HepG2 (cell line): ENCODE measurements around the gene NME4. TPM values are rescaled to one million over a fixed set of nuclear protein-coding genes. Genes with fewer than 3 reads are reported as not detected.

Source experiments
- CHD4 ChIP-seq: fragments of 200-600 bp; sonication (generic); IDR thresholded peaks from 2 replicates; pipeline ENCODE4 v1.7.0; 2017; ENCODE audit warnings: mild to moderate bottlenecking, low read length, borderline replicate concordance
- FOXO4 ChIP-seq: sonication (generic); formaldehyde crosslinking; conservative IDR thresholded peaks from 2 replicates; pipeline ENCODE4 v1.8.1; 2023; ENCODE audit warnings: missing genetic modification reagents
- JUND ChIP-seq: sonication (generic); formaldehyde crosslinking; IDR thresholded peaks from 2 replicates; pipeline ENCODE4 v1.8.0; 2022; ENCODE audit warnings: mild to moderate bottlenecking, missing genetic modification reagents
- KAT2B ChIP-seq: fragments of 150-350 bp; IDR thresholded peaks from 2 replicates; pipeline ENCODE4 v1.6.1; 2014; ENCODE audit warnings: low read depth, low read length, borderline replicate concordance
- MED13 ChIP-seq: sonication (generic); formaldehyde crosslinking; IDR thresholded peaks from 2 replicates; pipeline ENCODE4 v1.5.0; 2020; ENCODE audit warnings: missing genetic modification reagents
- MEIS1 ChIP-seq: sonication (generic); formaldehyde crosslinking; IDR thresholded peaks from 2 replicates; pipeline ENCODE4 v1.9.0; 2021; ENCODE audit warnings: mild to moderate bottlenecking, missing genetic modification reagents, moderate library complexity, borderline replicate concordance
- MXD4 ChIP-seq: IDR thresholded peaks from 2 replicates; pipeline ENCODE4 v1.6.1; 2016; ENCODE audit warnings: mild to moderate bottlenecking, missing biosample characterization, missing genetic modification reagents
- NCOA5 ChIP-seq: sonication (generic); formaldehyde crosslinking; IDR thresholded peaks from 2 replicates; pipeline ENCODE4 v1.4.0; 2020; ENCODE audit warnings: missing genetic modification reagents
- NFYB ChIP-seq: sonication (generic); formaldehyde crosslinking; IDR thresholded peaks from 2 replicates; pipeline ENCODE4 v1.4.0; 2020; ENCODE audit warnings: missing genetic modification reagents
- PHF21A ChIP-seq: sonication (generic); formaldehyde crosslinking; IDR thresholded peaks from 2 replicates; pipeline ENCODE4 v1.5.0; 2020; ENCODE audit warnings: mild to moderate bottlenecking, missing genetic modification reagents
- PREB ChIP-seq: sonication (generic); formaldehyde crosslinking; IDR thresholded peaks from 2 replicates; pipeline ENCODE4 v1.4.0; 2020; ENCODE audit warnings: missing genetic modification reagents
- SNRNP70 ChIP-seq: fragments of 200-400 bp; formaldehyde crosslinking; IDR thresholded peaks from 2 replicates; pipeline ENCODE4 v1.6.1; 2017; ENCODE audit warnings: mild to moderate bottlenecking, low read depth, low read length, moderate library complexity
- SP2 ChIP-seq: sonication (generic); formaldehyde crosslinking; IDR thresholded peaks from 2 replicates; pipeline ENCODE4 v1.5.1; 2020; ENCODE audit warnings: mild to moderate bottlenecking, missing genetic modification reagents
- ZBTB14 ChIP-seq: sonication (generic); formaldehyde crosslinking; IDR thresholded peaks from 2 replicates; pipeline ENCODE4 v1.4.0; 2020; ENCODE audit warnings: missing genetic modification reagents
- ZMYM4 ChIP-seq: sonication (generic); formaldehyde crosslinking; IDR thresholded peaks from 2 replicates; pipeline ENCODE4 v1.8.1; 2023; ENCODE audit warnings: mild to moderate bottlenecking, missing genetic modification reagents
- ZNF20 ChIP-seq: sonication (generic); formaldehyde crosslinking; IDR thresholded peaks from 2 replicates; pipeline ENCODE4 v1.4.0; 2020; ENCODE audit warnings: mild to moderate bottlenecking, moderate library complexity, missing genetic modification reagents
- ZNF280D ChIP-seq: sonication (generic); formaldehyde crosslinking; IDR thresholded peaks from 2 replicates; pipeline ENCODE4 v1.5.1; 2020; ENCODE audit warnings: mild to moderate bottlenecking, missing genetic modification reagents
- ZNF350 ChIP-seq: sonication (generic); formaldehyde crosslinking; IDR thresholded peaks from 2 replicates; pipeline ENCODE4 v1.4.0; 2020; ENCODE audit warnings: mild to moderate bottlenecking, low read depth, missing genetic modification reagents, borderline replicate concordance
- ZNF382 ChIP-seq: sonication (generic); formaldehyde crosslinking; IDR thresholded peaks from 2 replicates; pipeline ENCODE4 v1.5.0; 2020; ENCODE audit warnings: missing genetic modification reagents, mild to moderate bottlenecking, borderline replicate concordance
- ZNF567 ChIP-seq: sonication (generic); formaldehyde crosslinking; IDR thresholded peaks from 2 replicates; pipeline ENCODE4 v1.8.1; 2023; ENCODE audit warnings: mild to moderate bottlenecking, missing genetic modification reagents, borderline replicate concordance
- ZNF772 ChIP-seq: sonication (generic); formaldehyde crosslinking; IDR thresholded peaks from 2 replicates; pipeline ENCODE4 v1.5.0; 2020; ENCODE audit warnings: mild to moderate bottlenecking, missing genetic modification reagents
- ZSCAN12 ChIP-seq: sonication (generic); formaldehyde crosslinking; IDR thresholded peaks from 2 replicates; pipeline ENCODE4 v1.9.0; 2021; ENCODE audit warnings: mild to moderate bottlenecking, missing genetic modification reagents
- polyA plus RNA-seq, 8 experiments: library from polyadenylated mRNA; depleted of rRNA in 3 of 8; stranded (reverse) in 7 of 8; unstranded in 1 of 8; fragments of >200 nt; fragmentation: Illumina TruSeq in 4 of 8; extraction: Trizol in 4 of 8; gene quantifications; 2 replicates each; pipeline versions ENCODE4 v1.2.1 to v1.2.3, GENCODE V29; 2011 to 2016; ENCODE audit warnings: low read depth in 4 of 8, missing spikeins in 1 of 8, mixed read lengths in 1 of 8; ENCODE audit not compliant: insufficient read depth in 1 of 8
- total RNA-seq, 5 experiments: library from RNA; depleted of rRNA; stranded (reverse); fragments of >200 nt; fragmentation: Illumina TruSeq; extraction: Trizol; gene quantifications; 2 replicates each; pipeline ENCODE4 v1.2.3, GENCODE V29; 2016; ENCODE audit warnings: low read depth in 1 of 5

Gene NME4
- total and polyA plus RNA-seq, 2 of the 13 experiments (the other 11 are each of a cell fraction or from before 2014, with no cell fraction given) = 121 to 263 TPM

GRCh38 chr16:425082-425718, 28.2 kb downstream of the NME4 start, which contains the start of gene RAB11FIP3 (continued):
- TF ChIP-seq FOXO4 (peak; percentile 95; the same call in 1 of the 2 replicates), SP2 (CRISPR knock-in tag) (no peak), KAT2B (no peak), ZMYM4 (CRISPR knock-in tag) (peak; percentile 47; the same call in 1 of the 2 replicates), SNRNP70 (no peak), ZNF567 (CRISPR knock-in tag) (peak; percentile 95; the same call in 1 of the 2 replicates), MXD4 (CRISPR knock-in tag) (peak; percentile 60; the same call in 1 of the 2 replicates), CHD4 (no peak), NFYB (CRISPR knock-in tag) (peak; percentile 40), MED13 (0 out of 2 replicates have a peak, but pooled peaks have one; percentile 48), ZNF772 (no peak), PREB (no peak), ZBTB14 (CRISPR knock-in tag) (peak; percentile 42; the same call in 1 of the 2 replicates), PHF21A (peak; percentile 64; the same call in 1 of the 2 replicates), JUND (CRISPR knock-in tag) (no peak), ZNF350 (CRISPR knock-in tag) (peak; percentile 61; the same call in 1 of the 2 replicates), MEIS1 (peak; percentile 40; the same call in 1 of the 2 replicates), ZNF280D (CRISPR knock-in tag) (no peak), ZNF20 (CRISPR knock-in tag) (no peak; the same call in 1 of the 2 replicates), ZSCAN12 (CRISPR knock-in tag) (no peak), NCOA5 (CRISPR knock-in tag) (no peak), ZNF382 (CRISPR knock-in tag) (no peak)
